Stimulated activated CD8-positive, alpha-beta memory T cell treated with anti-CD3 and anti-CD28 coated beads, Interleukin-4, amount 100 ng/mL, for 4 hours (primary cell): ENCODE measurements around the gene THSD1.
"Not testable (repeated sequence)": the region's sequence is repeated elsewhere in the genome, so short reads cannot be mapped to it uniquely, and the experiment has no call there.

Source experiments
- DNase-seq, 2 donors: peaks; one replicate each; pipeline ENCODE4 v3.0.0-alpha.2; 2020; ENCODE audit warnings: low read depth in 2 of 2, low spot score in 1 of 2

THSD1 gene

DNA sequence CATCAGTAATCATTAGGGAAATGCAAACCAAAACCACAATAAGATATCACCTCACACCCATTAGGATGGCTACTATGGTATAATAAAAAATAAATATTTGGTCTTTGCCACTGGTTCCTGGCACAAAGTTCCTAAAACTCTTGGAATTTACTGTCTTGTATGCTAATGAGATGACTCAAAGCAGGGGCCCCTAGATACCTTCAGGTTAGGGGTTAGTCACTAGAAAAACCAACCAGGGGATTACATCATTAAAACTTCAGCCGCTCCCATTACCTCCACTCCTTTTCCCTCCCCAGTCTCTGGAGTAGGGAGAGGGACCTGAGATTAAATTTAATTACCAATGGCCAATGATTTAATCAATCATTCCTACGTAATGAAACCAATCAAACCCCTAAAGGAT lies 49.6 kb downstream of the THSD1 start:
- DNase-seq, result no peak

- no peak for DNase-seq
These were observed 52.8 kb downstream of the THSD1 start for GRCh38 chr13:52353193-52353592.

- DNase-seq, result no peak
These were observed 56.8 kb downstream of the THSD1 start for GRCh38 chr13:52348983-52349780.

GRCh38 chr13:52348071-52348470 lies 57.9 kb downstream of the THSD1 start:
- DNase-seq, result no peak

- DNase-seq, result no peak
These were observed 60.2 kb downstream of the THSD1 start for GRCh38 chr13:52345631-52346251.

GRCh38 chr13:52345048-52345447 lies 60.9 kb downstream of the THSD1 start:
- DNase-seq, result no peak

GRCh38 chr13:52344108-52344507 lies 61.9 kb downstream of the THSD1 start:
- no peak for DNase-seq

DNA sequence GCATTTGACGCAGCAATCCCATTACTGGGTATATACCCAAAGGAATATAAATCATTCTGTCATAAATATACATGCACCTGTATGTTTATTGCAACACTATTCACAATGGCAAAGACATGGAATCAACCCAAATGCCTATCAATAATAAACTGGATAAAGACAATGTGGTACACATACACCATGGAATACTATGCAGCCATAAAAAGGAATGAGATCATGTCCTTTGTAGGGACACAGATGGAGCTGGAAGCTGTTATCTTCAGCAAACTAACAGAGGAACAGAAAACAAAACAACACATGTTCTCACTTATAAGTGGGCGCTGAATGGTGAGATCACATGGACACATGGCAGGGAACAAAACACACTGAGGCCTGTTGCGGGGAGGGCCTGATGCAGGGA lies 63.8 kb downstream of the THSD1 start:
- not testable (repeated sequence) for DNase-seq

- not testable (repeated sequence) for DNase-seq
These were observed 68.0 kb downstream of the THSD1 start for GRCh38 chr13:52337828-52338455.

DNA sequence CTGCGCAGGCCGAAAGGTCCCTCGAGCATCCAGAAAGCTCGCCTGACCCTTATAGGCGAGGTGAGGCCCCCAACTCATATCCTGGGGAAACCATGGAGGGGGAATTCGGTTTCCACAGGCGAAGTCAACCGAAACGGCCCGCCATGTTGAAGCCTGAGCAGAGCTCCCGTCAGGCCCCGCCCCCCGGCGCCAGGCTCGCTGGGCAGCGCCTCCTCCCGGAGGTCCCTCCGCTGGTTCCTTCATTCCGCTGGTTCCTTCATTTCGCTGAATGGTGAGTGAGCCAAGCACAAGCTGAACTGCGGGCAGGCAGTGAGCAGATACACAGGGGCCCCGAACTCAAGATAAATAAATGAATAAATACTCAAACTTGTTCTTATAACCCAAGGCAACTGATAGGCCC lies 71.9 kb downstream of the THSD1 start:
- not testable (repeated sequence) for DNase-seq

DNA sequence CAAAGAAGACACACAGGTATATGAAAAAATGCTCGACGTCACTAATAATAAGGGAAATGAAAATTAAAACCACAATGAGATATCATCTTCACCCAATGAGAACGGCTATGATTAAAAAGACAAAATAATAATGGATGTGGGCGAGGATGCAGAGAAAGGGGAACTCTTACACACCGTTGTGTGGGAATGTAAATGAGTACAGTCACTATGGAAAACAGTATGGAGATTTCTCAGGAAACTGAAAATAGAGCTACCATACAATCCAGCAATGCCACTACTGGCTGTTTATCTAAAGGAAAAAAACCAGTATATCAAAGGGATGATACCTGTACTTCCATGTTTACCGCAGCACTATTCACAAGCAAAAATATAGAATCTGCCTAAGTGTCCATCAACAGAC lies 74.1 kb downstream of the THSD1 start:
- not testable (repeated sequence) for DNase-seq
